Middle frontal gyrus (tissue), 1 donor: ENCODE measurements around the gene MYO18A.
"Not testable (repeated sequence)": the region's sequence is repeated elsewhere in the genome, so short reads cannot be mapped to it uniquely, and the experiment has no call there.

Experiments
- DNase-seq: peaks from one replicate; pipeline ENCODE4 v3.0.0-alpha.2; 2015; ENCODE audit warnings: low spot score; ENCODE audit errors: extremely low spot score

The MYO18A gene

GRCh38 chr17:29194669-29195068, 14.5 kb upstream of the MYO18A start:
- DNase-seq = no peak

- no peak for DNase-seq
These were observed 12.9 kb upstream of the MYO18A start for GRCh38 chr17:29193146-29193545.

DNA sequence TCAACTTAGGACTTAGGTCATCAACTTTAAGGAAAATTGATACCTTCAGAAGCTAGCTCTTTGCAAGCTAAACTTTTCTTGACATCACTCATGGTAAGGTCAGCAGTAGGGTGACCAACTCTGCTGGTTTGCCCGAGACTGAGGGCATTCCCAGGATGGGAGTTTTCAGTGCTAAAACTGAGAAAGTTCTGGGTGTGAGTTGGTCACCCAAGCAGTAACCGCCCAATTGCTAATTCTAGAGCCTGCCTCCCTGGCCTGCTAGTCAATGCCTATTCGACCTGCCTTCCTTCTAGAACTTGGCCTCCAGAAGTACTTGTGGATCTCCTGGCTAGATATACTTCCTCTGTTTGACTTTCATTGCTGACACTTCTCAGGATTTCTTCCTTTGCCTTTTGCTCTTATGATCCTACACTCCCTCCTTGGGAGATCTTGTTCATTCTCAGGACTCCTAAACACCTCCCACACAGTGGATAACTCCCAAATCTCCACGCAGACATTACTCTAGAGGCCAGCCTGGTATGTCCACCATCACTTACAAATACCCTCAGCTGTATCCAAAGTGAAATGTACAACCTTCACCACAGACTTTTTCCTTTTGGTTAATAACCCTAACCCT, 10.5 kb upstream of the MYO18A start:
- no peak for DNase-seq

- no peak for DNase-seq
These were observed 9.8 kb upstream of the MYO18A start for GRCh38 chr17:29190039-29190438.

DNA sequence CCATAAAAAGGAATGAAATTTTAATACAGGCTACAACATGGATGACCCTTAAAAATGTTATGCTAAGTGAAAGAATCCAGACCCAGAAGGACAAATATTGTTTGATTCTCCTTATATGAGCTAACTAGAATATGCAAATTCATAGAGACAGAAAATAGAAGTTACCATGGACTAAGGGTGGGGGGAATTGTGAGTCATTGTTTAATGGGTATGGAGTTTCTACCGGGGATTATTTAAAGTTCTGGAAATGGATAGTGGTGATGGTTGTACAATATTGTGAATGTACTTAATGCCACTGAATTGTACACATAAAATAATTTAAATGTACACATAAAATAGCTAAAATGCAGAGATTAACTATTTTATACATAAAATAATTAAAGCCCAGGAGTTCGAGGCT, 9.2 kb upstream of the MYO18A start:
- no peak for DNase-seq

DNA sequence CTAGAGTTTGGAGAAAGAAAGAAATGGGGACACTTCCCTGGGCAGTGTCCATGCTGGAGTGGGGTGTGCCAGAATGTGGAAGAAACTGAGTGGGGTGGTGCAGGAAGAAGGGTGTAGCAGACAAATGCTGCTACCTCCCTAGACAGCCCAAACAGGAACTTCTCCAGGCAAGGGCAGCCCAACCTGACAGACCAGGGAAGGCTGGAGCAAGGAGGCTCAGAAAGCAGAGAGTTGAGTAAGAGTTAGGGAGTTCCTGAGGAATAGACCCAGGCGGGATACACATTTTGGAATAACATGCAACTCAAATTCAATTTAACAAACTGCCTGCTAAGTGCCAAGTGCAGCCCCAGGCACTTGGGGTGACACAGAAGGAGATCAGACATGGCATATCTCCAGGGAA, 1.0 kb upstream of the MYO18A start:
- DNase-seq = no peak

DNA sequence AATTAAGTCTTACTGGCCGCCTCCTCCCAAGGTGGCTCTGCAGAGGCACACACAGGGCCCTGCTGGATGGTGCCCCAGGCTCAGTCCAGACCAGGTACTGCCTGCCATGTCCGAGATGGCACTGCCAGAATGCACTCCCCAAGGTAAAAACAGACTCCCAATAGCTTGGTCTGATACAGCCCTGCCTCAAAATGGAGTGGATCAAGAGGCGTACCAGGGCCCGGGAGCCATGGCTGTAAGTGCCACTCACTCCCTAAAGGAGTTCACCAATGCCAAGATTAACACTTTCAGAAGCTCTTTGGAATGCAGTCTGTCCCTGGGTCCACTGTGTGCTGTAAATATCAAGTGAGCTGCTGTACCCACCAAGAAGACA, 576 bp upstream of the MYO18A start:
- no peak for DNase-seq

GRCh38 chr17:29179232-29180033, 765 bp downstream of the MYO18A start:
- no peak for DNase-seq

GRCh38 chr17:29178750-29179231, 1.4 kb downstream of the MYO18A start:
- no peak for DNase-seq

- no peak for DNase-seq
These were observed 2.1 kb downstream of the MYO18A start for GRCh38 chr17:29177871-29178749.

- no peak for DNase-seq
These were observed 2.7 kb downstream of the MYO18A start for GRCh38 chr17:29177541-29177870.

DNA sequence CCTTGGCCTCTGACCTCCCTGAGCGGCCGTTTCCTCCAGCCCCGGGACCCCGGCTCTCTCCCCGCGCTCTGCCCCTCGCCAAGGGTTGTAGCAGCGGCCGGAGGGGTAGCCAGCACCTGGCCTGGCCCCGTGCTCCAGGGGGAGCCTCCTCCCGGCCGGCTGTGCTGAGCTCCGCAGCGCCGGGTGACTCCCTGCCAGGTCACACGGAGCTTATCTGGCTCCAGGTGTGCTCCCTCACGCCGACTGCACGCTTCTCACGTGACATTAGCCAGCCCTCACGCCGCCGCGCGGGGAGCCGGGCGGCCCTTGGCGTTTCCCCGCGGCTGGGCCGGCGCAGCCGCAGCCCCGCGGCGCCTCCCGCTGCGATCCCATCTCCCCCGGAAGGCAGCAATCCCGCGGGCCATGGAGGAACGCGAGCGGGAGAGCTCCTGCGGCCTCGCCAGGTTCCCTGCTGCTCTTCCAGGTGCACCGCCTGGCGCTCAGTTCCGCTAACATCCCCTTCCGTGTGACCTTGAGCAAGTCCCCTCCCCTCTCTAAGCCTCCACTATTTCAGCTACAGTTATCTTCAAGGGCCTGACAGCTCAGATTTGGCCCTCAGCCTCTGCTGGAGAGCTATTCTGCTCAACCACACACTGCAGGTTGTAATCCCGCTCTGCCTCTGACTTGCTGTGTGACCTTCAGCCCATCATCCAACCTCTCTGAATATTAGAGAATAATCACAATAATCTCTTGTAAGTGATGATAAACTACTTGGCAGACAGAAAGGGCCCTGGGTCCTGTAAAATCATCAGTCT, 3.4 kb downstream of the MYO18A start:
- no peak for DNase-seq

GRCh38 chr17:29175349-29175748, 4.8 kb downstream of the MYO18A start:
- DNase-seq = no peak

- DNase-seq = no peak
These were observed 7.6 kb downstream of the MYO18A start for GRCh38 chr17:29172589-29172988.

- no peak for DNase-seq
These were observed 9.5 kb downstream of the MYO18A start for GRCh38 chr17:29170682-29171081.

DNA sequence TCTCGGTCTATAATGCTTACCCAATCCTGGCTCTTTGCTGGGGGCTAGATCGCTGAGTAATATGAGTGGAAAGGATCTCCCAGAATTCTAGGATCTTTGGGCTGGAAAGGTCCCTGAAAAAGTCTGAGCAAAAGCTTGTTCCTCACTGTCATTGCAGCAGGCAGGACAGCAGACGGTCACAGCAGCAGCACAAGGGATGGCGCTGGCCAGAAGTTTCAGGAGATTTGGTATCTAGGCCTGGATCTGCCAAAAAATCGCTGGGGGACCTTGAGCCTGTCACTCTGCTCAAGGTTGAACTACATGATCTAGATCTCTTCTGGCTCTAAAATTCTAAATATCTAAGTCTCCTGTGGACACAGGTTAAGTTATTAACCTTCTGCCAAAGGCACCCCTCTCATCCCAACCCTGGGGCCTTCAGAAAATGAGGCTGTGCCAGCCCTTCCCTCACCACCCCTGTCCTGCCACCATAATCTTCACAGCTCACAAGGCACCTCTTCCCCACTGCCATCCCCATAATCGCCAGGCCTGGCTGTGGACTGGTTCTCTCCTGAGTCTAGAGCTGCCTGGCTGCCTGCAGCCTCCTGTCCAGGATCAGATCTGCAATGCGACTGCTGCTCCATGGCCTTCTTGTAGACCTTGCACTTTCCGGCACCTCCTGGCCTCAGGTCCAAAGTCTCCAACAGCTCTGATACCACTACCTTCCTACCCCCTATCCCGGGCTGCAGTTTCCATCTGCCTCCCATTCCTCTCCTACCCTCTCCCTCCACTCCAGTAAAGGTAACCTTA, 10.2 kb downstream of the MYO18A start:
- no peak for DNase-seq

DNA sequence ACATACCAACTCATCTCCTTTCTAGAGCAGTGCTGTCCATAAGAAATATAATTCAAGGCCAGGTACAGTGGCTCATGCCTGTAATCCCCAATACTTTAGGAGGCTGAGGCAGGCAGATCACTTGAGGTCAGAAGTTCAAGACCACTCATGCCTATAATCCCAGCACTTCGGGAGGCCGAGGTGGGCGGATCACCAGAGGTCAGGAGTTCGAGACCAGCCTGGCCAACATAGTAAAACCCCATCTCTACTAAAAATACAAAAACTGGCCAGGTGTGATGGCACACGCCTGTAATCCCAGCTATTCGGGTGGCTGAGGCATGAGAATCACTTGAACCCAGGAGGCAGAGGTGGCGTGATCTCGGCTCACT, 11.5 kb downstream of the MYO18A start:
- not testable (repeated sequence) for DNase-seq

DNA sequence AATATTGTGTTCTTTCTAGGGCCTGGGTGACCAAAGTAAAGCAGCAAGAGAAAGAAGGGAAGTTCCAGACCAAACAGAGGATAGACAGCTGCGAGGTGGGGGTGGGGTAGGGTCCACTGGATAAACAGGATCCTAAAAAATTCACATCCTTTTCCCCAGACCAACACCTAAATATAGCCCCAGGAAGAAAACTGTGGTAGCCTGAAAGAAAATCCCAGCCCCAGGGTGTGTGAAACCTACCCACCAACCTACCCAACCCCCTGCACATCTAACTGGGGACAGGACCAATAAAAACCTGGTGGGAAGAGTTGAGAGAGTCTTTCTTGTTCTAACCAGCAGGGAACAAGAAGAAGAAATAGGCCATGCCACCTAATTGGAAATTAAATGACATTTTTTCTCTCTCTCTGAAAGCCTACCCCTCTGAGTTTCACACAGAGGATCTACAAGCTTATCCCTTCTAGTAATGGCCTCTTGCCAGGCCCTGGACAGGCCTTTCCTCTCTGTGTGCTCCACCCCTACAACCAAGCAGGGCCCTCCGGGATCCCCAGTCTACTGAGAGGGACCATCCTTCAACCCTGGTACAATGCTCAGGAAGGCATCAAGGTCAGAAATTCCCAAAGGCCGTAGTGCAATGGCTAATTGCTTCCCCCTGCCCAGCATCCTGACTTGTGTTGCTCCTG, 12.0 kb downstream of the MYO18A start:
- DNase-seq = no peak

- DNase-seq = no peak
These were observed 12.7 kb downstream of the MYO18A start for GRCh38 chr17:29167393-29168078.
